NCI-H345 treated with DMSO at 0.1 percent for 48 hours (cell line): ENCODE data around the gene ABHD12B.

Experiments used
- DNase-seq: peaks from one replicate; lab custom pipeline; 2025; ENCODE audit not compliant: unreplicated experiment; lab: John Stamatoyannopoulos, UW

ABHD12B gene

DNA sequence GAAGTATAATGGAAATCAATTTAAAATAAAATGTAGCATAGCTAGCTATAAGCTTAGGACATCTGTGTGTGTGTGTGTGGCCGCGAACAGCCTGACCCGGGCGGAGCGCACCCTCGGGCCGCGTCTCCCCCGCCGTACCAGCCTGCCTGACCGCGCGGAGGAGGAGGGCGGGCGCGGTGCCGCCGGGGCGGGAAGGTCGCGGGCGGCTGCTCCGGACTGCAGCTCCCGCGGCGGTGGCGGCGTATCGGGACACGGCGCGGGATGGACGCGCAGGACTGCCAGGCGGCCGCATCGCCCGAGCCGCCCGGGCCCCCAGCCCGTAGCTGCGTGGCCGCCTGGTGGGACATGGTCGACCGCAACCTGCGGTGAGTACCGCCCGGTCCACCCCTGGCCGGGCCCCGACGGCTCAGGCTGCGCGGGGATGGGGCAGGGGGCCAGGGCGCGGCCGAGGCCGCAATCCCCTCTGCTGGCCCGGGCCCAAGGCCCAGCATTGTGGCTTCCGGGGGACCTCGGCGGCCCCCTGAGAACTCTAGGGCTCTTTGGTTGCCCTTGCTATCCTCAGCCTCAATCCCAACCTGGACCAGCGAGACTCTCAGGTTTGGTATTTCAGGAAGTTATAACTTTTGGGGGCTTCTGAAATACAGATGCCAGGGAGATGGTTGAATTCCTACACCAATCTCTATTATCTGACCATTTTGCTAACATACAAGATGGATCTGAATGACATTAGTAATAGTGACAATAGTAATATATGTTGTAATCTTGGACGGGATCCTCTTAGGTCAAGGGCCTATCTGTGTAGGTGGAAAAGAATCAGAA is at the start of gene ABHD12B:
TSS of gene ABHD12B (plus strand) at position 140 of the 819 bp plus-strand sequence. CDS start at position 262, 122 bp downstream.
- DNase-seq = no peak

DNA sequence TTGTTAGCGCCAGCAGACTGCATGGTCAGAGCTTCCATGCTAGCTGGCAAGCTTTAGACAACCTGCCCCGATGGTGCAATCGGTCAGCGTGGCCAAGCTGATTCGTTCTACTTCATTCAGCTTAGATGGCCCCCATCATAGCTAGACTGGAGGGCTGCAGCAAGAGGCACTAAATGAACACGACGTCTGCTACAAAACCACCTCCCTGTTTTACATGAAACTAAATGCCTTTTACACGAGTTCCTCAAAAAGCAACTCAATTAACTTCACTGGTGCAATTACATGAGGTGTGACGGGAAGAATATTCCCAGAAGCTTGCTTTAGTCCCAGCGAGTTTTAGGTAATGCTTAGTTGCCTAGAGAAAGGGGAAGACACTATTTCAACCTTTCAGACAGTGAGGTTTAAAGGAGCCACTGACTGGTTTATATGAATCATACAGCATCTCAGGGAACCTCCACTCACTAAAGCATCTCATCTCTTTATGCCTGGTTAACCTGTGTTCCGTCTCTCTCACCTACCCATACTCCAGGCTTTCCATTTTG is 49.3 kb upstream of the ABHD12B start:
- DNase-seq = no peak

DNA sequence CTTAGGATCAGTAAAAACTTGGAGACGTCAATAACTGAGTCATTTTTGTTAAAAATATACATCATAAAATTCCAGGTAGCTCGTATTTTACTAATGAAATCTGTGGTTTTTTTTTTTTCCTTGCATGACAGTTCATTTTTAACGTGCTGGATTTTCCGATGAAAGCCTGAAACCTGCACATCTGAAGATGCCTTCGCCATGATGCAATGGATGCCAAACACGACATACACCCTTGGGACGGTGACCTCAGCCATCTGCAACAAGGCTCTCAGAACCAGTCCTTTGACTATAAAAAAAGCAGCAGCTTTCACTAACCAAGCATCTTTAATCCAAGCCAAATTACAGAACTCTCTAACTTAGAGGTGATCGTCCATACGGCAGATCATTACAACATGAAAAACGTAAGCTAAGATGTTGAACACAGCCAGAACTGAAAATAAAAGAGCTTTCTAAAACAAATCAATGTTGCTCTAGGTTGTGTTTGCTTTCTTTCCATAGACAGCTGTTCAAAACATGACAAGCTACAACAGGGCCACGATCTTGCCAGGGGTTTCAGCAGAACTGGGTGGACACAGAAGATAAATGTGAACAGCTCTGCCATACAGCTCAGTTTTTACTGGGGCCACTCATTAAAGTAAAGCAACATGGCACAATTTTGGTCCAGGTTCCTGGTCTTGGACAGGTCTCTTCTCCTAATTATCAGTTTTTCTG is 48.6 kb upstream of the ABHD12B start:
- DNase-seq = no peak

- DNase-seq = no peak
These were observed 47.9 kb upstream of the ABHD12B start for GRCh38 chr14:50823762-50824636.

DNA sequence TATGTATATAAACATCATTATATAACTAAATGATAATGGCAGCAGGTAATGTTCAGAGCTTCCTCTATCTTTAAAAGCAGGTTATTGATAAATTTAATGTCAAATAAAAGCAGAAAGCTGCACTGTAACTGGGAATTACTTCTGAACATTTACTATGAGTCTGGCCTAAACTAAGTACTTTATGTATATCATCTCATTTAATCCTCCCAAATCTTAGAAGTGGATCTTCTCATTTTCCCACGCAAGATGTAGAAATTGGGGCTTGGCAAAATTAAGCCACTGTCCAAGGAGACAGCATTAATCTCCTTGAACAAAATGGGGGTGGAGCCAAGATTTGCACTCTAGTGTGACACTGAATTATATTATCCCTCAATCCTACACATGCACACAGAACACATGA is 46.5 kb upstream of the ABHD12B start:
- DNase-seq = no peak

- no peak for DNase-seq
These were observed 45.2 kb upstream of the ABHD12B start for GRCh38 chr14:50826681-50827080.

DNA sequence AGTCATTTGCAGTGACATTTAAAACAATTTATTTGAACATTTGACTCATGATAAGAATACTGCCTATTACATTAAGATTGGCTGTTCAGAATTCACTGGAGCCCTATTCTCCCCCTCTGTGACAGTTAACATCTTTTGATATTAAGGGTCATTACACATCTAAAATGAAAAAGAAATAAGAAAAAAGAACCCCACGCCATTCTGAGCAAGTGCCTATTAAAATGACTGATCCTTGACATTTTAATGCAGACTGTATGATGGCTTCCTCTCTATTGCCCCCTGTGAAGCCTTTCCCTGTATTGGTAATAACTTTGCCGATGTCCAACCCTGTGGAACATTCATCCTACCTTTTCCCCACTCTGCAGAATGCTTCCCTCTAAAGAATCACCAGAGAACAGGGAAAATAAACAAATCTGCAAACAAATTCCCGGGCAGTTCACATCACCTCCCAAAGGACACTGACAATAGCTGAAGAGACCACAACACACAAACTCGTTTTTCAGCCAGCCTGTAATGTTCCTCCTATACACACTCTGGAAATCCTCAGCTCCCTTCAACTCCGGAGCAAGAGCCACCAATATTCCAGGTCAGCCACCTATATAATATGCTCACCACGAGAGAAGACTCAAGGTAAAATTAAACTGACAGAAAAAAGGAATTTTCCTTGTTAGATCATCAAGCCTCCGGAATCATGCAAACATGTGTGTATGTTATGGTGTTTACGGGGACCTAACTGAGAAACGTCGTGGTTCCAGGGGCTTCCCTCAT is 42.9 kb upstream of the ABHD12B start:
- DNase-seq = no peak

GRCh38 chr14:50829489-50830043 is 42.3 kb upstream of the ABHD12B start:
- peak; percentile 30 for DNase-seq

- DNase-seq = peak; percentile 39
These were observed 41.6 kb upstream of the ABHD12B start for GRCh38 chr14:50830044-50830931.

- peak; percentile 59 for DNase-seq
These were observed 40.7 kb upstream of the ABHD12B start, which contains the start of gene NIN for GRCh38 chr14:50830932-50831725. Gene NIN (minus strand): TSS chr14:50831162. CDS start chr14:50822056, 9,106 bp downstream.

GRCh38 chr14:50831726-50832168 is 40.1 kb upstream of the ABHD12B start:
- no peak for DNase-seq

DNA sequence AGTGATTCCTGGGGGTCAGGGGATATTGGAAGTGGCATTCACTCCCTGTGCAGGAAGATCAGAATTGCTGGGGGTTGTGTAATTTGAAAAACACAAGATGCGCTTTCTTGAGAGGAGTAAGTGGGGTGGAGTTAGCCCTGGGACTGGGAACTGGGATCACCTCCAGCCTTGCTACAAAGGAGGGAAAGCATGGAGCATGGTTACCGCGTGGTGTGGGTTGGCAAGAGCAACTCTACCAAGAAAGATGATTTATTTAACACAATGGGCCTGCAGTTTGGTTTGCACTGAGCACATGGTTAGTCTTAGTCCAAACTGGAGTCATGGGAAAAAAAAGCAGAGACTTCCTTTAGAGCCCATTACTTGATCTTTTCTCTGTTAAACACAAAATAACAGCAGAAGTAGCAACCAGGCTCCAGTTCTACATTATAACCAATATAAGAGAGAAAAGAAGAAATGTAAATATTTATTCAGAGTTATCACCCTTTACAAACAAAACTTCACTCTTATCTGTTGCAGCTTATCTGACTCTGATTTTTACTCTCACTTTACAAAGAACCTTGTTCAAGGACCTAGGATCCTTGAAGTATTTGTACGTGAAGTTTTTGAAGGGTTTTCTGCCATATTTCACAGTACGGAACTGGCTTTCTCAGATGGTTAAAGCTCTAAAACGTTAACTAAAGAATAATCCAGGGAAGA is 38.8 kb upstream of the ABHD12B start:
- no peak for DNase-seq

DNA sequence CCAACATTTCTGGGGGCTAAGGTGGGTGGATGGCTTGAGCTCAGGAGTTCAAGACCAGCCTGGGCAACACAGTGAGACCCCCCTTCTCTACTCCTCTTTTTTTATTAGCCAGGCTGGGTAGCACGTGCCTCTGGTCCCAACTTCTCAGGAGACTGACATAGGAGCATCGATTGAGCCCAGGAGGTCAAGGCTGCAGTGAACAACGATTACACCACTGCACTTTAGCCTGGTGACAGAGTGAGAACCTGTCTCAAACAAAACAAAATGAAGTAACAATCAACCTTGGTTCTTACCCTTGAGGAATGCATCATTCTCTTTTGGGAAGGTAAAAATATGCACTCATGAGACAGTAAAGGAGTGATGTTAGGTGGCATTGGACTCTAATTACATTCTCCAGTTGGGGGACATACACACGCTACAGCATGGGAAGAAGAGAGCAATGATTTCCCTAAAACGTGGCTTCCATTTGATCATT is 37.0 kb upstream of the ABHD12B start:
- DNase-seq = no peak

- DNase-seq = peak; percentile 17
These were observed 36.6 kb upstream of the ABHD12B start for GRCh38 chr14:50835280-50835679.

- no peak for DNase-seq
These were observed 35.3 kb upstream of the ABHD12B start for GRCh38 chr14:50836515-50836914.

GRCh38 chr14:50837271-50837670 is 34.6 kb upstream of the ABHD12B start:
- DNase-seq = no peak

DNA sequence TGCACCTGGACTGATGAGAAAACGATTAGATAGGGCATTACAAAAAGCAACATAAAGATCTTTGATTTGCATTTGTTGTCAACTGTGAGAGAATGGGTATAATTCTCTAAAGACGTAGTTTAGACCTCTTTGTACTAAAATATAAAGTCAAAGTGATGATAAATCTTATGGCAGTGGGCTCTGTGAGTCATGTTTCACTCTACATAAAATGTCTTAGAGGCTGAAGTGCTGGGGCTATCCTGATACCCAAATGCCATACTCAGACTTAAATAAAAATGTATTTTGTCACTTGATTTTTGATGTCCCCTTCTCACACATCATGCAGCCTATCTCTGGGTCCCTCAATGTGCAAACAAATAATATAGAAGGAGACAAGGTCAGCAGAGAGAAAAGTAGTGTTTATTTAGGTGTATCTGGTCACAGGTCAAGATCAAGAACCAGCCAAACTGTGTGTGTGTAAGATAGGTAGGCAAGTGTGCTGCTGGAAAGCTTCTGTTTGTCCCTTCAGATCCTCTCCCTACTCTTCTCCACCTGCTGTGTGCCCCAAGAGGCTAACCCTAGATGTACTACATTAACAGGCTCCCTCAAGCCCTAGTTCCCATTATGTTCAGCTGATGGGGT is 33.9 kb upstream of the ABHD12B start:
- DNase-seq = no peak
